GM19193 (cell line): ENCODE data around the gene KRT84.

ENCODE experiments used
- POLR2A ChIP-seq: IDR thresholded peaks from 4 replicates; pipeline ENCODE4 v1.6.1; 2011; ENCODE audit not compliant: insufficient read depth, insufficient read length; ENCODE audit errors: extremely low read depth

The KRT84 gene

GRCh38 chr12:52349196-52349595 lies 36.3 kb downstream of the KRT84 start:
- no peak for TF ChIP-seq POLR2A

GRCh38 chr12:52347551-52348510 lies 37.6 kb downstream of the KRT84 start:
- TF ChIP-seq POLR2A: no peak

- no peak for TF ChIP-seq POLR2A
Measured at GRCh38 chr12:52347016-52347415, 38.4 kb downstream of the KRT84 start.

- TF ChIP-seq POLR2A: no peak
Measured at GRCh38 chr12:52346593-52346992, 38.9 kb downstream of the KRT84 start.

DNA sequence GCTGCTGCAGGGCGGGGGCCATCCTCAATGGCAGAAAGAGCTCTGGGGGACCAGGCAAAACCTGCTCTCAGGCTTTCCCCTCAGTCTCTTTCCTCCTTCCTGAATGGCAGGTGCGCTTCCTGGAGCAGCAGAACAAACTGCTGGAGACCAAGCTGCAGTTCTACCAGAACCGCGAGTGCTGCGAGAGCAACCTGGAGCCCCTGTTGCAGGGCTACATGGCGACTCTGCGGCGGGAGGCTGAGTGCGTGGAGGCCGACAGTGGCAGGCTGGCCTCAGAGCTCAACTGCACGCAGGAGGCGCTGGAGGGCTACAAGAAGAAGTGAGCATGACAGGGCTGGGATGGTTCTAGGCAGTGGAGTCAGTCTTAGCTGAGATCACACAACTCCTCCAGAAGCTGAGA lies 41.3 kb downstream of the KRT84 start:
- TF ChIP-seq POLR2A: no peak

- no peak for TF ChIP-seq POLR2A
Measured at GRCh38 chr12:52343550-52343949, 41.9 kb downstream of the KRT84 start.

DNA sequence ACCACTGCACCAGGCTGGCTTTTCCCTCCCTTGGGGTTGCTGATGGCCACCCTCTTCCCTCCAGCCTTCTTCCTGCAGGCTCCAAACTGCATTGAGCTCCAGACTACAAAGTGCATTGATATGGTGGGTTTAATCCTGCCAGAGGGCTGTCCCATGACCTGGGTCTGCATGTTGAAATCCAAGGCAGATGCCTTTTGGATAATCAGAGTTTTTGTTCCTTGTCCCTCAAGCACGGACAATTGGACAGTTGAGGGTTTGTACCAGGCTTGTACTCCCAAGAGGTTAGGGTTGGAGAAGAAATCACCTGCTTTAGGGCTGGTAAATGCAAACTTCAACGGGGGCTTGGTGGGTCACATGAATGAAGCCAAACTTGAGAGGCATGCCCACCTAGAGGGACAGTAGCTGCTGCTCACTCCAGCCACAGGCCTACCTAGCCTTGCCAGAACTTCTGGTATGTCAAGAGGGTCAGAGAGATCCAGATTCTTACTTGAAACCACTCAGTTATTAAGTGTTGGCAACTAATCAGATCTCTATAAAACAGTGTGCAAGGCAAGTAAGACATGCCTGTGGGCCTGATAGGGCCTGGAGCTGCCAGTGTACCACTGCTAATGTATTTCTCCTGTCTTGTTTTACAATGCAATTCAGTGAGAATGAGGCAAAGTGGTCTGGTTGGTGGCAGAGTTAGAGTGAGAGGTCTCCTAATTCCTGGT lies 42.5 kb downstream of the KRT84 start:
- no peak for TF ChIP-seq POLR2A

DNA sequence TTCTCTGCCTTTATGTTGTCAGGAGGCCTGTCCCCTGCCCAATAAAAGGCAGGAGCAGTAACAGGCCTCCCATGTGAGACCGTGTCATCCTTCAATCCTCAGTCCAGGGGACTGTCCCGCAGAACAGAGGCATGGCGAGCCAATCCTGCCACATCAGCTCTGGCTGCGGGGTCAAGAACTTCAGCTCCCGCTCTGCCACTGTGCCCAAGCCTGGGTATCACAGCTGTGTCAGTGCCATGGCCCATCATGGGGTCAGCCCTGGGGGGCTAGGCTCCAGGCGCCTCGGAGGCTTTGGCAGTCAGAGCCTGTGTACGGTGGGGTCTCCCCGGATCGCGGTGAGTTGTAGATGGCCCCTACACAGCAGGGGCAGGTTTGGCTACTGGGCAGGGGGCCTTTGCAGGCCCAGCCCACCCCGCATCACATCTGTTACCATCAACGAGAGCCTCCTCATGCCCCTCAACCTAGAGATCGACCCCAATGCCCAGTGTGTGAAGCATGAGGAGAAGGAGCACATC lies 44.3 kb downstream of the KRT84 start:
- TF ChIP-seq POLR2A: no peak

GRCh38 chr12:52338241-52338960 lies 47.1 kb downstream of the KRT84 start:
- TF ChIP-seq POLR2A: no peak

- no peak for TF ChIP-seq POLR2A
Measured at GRCh38 chr12:52337054-52337453, 48.4 kb downstream of the KRT84 start.

DNA sequence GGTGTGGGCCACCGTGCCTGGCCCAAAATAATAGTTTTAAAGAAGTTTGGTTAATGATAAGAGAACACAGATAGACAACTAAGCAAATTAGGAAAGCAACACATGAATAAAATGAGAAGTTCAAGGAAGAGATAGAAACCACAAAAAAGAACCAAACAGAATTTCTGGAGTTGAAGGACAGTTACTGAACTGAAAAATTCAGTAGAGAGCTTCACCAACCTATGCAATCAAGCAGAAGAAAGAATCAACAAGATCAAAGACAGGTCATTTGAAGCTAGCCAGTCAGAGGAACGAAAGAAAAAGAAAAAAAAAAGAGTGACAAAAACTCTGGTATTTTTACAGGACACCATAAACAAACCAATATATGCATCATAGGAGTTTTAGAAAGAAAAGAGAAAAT lies 48.8 kb downstream of the KRT84 start:
- TF ChIP-seq POLR2A: no peak

GRCh38 chr12:52335598-52336262 lies 49.7 kb downstream of the KRT84 start:
- TF ChIP-seq POLR2A: no peak

GRCh38 chr12:52334185-52334584 lies 51.3 kb downstream of the KRT84 start:
- no peak for TF ChIP-seq POLR2A

GRCh38 chr12:52333321-52333720 lies 52.1 kb downstream of the KRT84 start:
- no peak for TF ChIP-seq POLR2A
